SK-N-MC (cell line): Measurements from ENCODE around the gene DDX39B.

ENCODE experiments used
- EZH2 ChIP-seq: fragments of 200-600 bp; sonication (generic); IDR thresholded peaks from one replicate; pipeline ENCODE4 v1.6.1; 2017; ENCODE audit warnings: antibody characterized with exemption
- FOXP2 ChIP-seq: optimal IDR thresholded peaks from 2 replicates; pipeline ENCODE3; 2011; ENCODE audit warnings: mild to moderate bottlenecking, moderate library complexity; ENCODE audit not compliant: insufficient read depth; ENCODE audit errors: extremely low read length, control extremely low read depth
- POLR2AphosphoS5 ChIP-seq: IDR thresholded peaks from 2 replicates; pipeline ENCODE4 v1.6.1; 2012; ENCODE audit warnings: mild to moderate bottlenecking, low read depth, low read length, borderline replicate concordance

DNA sequence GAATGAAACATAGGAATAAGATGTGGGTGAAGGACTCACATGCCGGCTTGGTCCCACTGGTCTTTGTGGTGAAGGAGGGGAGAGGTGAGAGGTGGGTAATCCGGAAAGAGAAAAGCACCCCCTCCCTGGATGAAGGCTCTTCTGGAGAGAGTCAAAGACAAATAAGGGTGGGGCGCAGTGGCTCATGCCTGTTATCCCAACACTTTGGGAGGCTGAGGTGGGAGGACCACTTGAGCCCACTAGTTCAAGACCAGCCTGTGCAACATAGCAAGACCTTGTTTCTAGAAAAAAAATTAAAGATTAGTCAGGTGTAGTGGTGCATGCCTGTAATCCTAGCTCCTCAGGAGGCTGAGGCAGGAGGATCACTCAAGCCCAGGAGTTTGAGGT lies 37.3 kb upstream of the DDX39B start:
- TF ChIP-seq POLR2AphosphoS5 (no peak), EZH2 (no peak), FOXP2 (no peak)
